HUDEP-2 (cell line): Measurements from ENCODE around the gene SRPK1.
"Not testable (repeated sequence)": the region's sequence is repeated elsewhere in the genome, so short reads cannot be mapped to it uniquely, and the experiment has no call there.

Experiments
- DNase-seq, 76 experiments: peaks; one replicate each; lab custom pipeline; 2025; ENCODE audit not compliant: unreplicated experiment in 76 of 76; lab: John Stamatoyannopoulos, UW

Gene SRPK1

GRCh38 chr6:35920793-35921732 is at the start of gene SRPK1:
Gene SRPK1 (minus strand): TSS chr6:35921098. CDS start chr6:35921056, 42 bp downstream.
- peak in 73 of 76 experiments; percentile 25 to 96 (median 88) for DNase-seq

GRCh38 chr6:35970181-35970580 is 49.3 kb upstream of the SRPK1 start:
- DNase-seq = no peak

- DNase-seq = no peak
These were observed 48.7 kb upstream of the SRPK1 start for GRCh38 chr6:35969646-35970045.

- no peak for DNase-seq
These were observed 47.9 kb upstream of the SRPK1 start for GRCh38 chr6:35968821-35969220.

- DNase-seq = no peak
These were observed 46.3 kb upstream of the SRPK1 start for GRCh38 chr6:35967076-35967774.

GRCh38 chr6:35962779-35963560 is 42.1 kb upstream of the SRPK1 start:
- DNase-seq = no peak

- DNase-seq = no peak
These were observed 39.3 kb upstream of the SRPK1 start for GRCh38 chr6:35960187-35960586.

GRCh38 chr6:35955970-35956369 is 35.1 kb upstream of the SRPK1 start:
- peak in 3 of 76 experiments; percentile 9 to 13 (median 11) for DNase-seq

GRCh38 chr6:35955521-35955920 is 34.6 kb upstream of the SRPK1 start:
- no peak for DNase-seq

- no peak for DNase-seq
These were observed 34.2 kb upstream of the SRPK1 start for GRCh38 chr6:35955071-35955470.

- no peak for DNase-seq
These were observed 33.4 kb upstream of the SRPK1 start for GRCh38 chr6:35954333-35954732.

GRCh38 chr6:35948725-35949124 is 27.8 kb upstream of the SRPK1 start:
- DNase-seq = peak in 16 of 76 experiments; percentile 7 to 44 (median 28)

- no peak for DNase-seq
These were observed 24.7 kb upstream of the SRPK1 start for GRCh38 chr6:35945650-35946025.

GRCh38 chr6:35943390-35943789 is 22.5 kb upstream of the SRPK1 start:
- no peak for DNase-seq

GRCh38 chr6:35942355-35942754 is 21.5 kb upstream of the SRPK1 start:
- DNase-seq = no peak

- DNase-seq = not testable (repeated sequence)
These were observed 20.3 kb upstream of the SRPK1 start for GRCh38 chr6:35941170-35941569.

- DNase-seq = not testable (repeated sequence)
These were observed 19.1 kb upstream of the SRPK1 start for GRCh38 chr6:35940014-35940413.

- not testable (repeated sequence) for DNase-seq
These were observed 18.4 kb upstream of the SRPK1 start for GRCh38 chr6:35939259-35939658.

- peak in 9 of 76 experiments; percentile 9 to 48 (median 25) for DNase-seq
These were observed 15.9 kb upstream of the SRPK1 start for GRCh38 chr6:35936681-35937359.

- no peak for DNase-seq
These were observed 14.6 kb upstream of the SRPK1 start for GRCh38 chr6:35935469-35935868.
